Hematopoietic multipotent progenitor cell treated with erythropoietin and hydrocortisone succinate and interleukin-3 and kit ligand, for 4 days (in vitro differentiated cells): ENCODE data around the gene PACSIN2.
"Not testable (repeated sequence)": the region's sequence is repeated elsewhere in the genome, so short reads cannot be mapped to it uniquely, and the experiment has no call there.

Source experiments
- DNase-seq: peaks from one replicate; pipeline ENCODE4 v3.0.0-alpha.2; 2015

PACSIN2 gene

GRCh38 chr22:42991010-42991651 lies 23.8 kb downstream of the PACSIN2 start:
- DNase-seq: peak; percentile 34

DNA sequence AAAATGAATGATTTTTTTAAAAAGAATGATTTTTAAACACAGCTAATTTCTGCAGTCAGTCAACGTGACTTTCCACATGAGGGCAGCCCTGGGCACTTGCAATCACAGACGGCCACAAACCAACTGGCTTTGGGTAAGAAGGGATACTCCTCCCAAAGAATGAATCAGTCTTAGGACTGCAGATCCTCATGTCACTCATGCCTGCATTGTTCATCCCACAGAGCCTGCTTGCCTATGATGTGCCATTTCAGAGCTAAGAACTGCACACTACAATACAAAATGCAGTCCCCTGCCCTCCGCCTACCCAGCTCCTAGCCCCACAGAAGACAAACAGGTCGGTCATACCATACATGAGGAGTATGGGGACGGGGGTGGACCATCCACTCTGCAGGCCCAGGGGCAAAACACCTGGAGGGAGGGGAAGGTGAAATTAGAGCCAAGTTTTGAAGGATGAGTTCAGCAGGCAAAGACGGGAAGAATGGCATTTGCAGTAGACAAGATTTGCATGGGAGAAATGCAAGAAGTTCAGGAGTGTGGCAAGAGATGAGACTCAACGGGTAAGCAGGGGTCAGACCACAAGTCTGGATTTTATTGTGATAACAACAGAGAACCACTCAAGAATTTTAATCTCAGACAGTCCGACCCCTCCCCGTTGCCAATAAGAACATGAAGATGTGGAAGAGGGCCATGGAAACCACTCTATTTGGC lies 24.7 kb downstream of the PACSIN2 start:
- peak; percentile 64 for DNase-seq

DNA sequence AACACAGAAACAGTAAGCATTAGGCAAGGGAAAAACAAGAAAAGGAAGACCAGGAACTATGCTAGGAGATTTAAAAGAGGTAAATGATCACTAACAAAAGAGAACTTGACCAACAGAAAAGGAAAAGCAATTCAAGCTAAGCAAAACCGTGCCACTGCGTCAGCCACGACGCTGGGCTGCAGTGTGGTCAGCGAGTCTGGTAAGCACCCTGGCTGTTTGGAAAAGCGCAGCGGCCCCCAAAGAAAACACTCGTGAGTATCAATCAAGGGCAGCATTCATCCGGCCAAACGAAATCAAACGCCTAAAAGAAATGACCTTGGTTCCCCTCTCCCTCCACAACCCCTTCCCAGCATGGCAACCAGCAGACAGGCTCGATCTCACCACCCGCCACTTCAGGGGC lies 28.8 kb downstream of the PACSIN2 start:
- no peak for DNase-seq

DNA sequence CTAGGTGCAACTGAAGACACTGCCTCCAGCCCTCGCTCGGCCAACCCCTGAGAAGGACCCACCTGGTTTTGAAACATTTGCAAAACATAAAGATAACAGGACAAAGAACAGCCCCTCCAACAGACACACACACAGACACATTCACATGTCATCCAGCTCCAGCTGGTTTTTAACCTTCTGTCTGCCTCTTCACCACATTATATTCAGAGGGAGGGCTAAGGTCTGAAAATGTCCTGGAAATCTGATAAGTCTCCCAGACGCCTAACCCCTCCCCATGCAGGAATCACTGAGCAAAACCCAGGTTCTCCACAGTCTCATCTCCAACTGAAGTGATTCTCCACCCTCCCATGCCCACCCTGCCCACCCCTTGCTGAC lies 29.4 kb downstream of the PACSIN2 start:
- no peak for DNase-seq

DNA sequence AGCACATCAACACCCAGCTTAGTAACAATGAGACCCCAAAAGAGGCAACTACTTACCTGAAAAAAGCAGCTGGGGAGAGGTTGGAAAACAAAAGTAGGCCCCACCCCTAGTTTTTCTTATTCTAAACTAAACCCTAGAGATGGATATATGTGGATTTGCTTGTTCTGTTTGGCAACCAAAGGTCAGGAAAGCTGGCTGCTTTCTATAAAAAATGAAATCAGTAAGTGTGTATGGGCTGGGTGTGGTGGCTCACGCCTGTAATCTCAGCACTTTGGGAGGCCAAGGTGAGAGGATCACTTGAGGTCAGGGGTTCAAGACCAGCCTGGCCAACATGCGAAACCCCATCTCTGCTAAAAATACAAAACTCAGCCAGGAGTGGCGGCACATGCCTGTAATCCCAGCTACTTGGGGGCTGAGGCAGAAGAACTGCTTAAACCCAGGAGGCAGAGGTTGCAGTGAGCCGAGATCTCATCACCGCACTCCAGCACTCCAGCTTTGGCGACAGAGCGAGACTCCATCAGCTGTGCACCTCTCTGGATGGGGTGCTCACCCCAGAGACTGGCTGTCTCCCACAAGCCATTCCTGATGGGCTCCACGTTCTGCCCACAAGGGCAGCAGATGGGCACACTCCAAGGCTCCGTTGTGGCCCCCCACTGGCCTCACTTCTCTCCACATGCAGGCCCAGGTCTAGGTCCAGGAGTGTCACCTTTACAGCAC lies 30.0 kb downstream of the PACSIN2 start:
- no peak for DNase-seq

- DNase-seq: no peak
These were observed 30.6 kb downstream of the PACSIN2 start for GRCh38 chr22:42984397-42984796.

GRCh38 chr22:42983470-42983869 lies 31.5 kb downstream of the PACSIN2 start:
- DNase-seq: no peak

- no peak for DNase-seq
These were observed 35.3 kb downstream of the PACSIN2 start for GRCh38 chr22:42979606-42980005.

- no peak for DNase-seq
These were observed 36.4 kb downstream of the PACSIN2 start for GRCh38 chr22:42978453-42979103.

DNA sequence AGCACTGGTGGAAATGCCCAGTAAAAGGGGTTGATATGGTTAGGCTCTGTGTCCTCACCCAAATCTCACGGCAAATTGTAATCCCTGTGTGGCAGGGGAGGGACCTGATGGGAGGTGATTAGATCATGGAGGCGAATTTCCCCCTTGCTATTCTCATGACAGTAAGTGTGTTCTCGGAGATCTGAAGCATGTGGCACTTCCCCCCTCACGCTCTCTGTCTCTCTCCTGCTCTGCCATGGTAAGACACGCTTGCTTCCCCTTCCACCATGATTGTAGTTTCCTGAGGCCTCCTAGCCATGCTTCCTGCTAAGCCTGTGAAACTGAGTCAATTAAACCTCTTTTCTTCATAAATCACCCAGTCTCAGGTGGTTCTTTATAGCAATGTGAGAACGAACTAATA lies 37.4 kb downstream of the PACSIN2 start:
- peak; percentile 83 for DNase-seq

- no peak for DNase-seq
These were observed 38.6 kb downstream of the PACSIN2 start for GRCh38 chr22:42976217-42976933.

DNA sequence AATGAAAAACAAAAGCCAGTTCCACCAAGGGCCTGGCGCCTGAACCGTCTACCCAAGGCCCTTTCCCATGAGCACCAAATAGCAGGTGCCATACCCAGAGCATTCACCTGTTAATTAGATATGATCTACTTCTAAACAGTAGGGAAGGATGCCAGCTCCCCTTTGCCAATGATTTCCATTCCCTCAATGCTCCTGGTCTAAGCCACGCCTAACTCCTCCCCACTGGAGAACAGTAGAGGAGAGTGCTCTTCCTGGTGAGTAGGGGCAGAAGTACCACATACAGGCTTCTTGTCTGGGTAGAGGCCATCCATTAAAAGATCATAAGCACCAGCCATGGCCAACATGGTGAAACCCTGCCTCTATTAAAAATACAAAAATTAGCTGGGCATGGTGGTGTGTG lies 40.7 kb downstream of the PACSIN2 start:
- DNase-seq: no peak

DNA sequence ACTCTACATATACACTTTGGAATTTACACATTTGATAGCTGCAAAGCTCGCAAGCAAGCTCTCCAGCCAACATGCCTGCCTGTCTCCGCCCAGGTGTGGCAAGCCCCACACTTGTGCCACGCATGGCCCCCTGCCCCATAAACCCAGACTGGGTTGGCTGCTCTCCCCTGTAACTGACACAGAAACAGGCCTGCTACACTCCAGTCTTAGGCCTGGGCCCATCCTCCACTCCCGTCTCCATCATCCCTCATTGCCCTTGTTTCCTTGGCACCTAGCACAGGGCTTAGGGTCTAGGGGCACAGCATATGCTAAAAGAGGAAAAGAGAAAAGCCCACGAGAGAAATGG lies 41.4 kb downstream of the PACSIN2 start:
- DNase-seq: no peak

DNA sequence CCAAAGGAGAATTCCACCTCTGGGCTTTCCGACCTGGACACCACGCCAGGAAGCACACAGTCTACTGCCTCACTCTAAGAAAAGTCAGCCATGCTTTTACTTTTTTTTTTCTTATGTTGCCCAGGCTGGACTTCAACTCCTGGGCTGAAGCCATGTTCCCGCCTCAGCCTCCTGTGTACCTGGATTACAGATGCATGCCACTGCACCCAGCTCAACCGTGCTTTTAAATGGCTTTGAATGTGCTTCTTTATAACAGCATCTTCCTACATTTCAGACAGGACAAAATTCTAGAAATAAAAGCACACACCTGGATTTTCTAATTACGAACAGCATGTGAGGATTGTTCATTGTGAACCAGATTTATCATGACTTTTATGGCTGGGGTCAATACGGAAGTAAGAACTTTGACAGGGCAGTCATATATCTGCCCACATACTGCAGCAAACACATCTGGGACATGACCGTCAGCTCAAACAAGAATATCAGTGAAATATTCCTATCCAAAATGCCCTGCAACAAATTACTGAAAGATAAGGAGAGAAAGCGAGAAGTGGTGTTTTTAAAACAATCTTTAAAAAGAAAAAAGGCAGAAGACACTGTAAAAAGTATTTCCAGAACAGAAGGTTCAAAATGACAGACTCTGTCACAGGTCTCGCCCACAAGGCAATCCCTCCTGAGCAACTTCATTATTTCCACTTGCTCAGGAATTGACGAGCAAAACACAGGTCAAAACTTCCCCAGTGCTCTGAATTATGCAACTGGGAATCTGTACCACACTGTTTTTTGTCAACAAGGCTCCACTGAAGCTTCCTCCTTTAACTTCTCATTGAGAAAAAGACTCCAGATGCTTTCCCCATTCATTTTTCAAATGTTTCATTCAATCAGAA lies 42.1 kb downstream of the PACSIN2 start:
- DNase-seq: peak; percentile 31

DNA sequence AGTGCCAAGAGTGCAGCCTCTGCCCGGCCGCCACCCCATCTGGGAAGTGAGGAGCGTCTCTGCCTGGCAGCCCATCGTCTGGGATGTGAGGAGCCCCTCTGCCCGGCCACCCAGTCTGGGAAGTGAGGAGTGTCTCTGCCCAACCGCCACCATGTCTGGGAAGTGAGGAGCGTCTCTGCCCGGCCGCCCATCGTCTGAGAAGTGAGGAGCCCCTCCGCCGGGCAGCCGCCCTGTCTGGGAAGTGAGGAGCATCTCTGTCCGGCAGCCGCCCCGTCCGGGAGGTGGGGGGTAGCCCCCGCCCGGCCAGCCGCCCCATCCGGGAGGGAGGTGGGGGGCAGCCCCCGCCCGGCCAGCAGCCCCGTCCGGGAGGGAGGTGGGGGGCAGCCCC lies 43.5 kb downstream of the PACSIN2 start:
- DNase-seq: not testable (repeated sequence)

DNA sequence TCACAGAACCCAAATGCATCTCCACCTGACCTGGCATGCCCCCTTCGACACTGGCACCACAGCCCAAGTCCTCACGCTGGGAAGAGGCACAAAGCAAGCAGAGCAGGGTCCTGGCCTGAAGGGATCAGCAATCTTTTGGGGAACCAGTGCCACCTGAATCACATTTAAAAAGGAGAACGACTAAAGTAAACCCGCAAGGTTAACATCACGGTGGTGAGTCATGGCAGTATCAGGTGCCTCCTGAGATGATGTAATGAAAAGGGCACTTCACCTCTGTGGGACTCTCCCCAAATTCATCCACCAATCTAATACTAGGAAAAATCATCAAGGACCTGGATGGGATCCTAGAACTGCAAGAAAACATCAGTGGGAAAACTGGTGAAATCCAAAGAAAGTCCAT lies 44.9 kb downstream of the PACSIN2 start:
- no peak for DNase-seq

GRCh38 chr22:42969348-42969975 lies 45.5 kb downstream of the PACSIN2 start:
- DNase-seq: no peak

DNA sequence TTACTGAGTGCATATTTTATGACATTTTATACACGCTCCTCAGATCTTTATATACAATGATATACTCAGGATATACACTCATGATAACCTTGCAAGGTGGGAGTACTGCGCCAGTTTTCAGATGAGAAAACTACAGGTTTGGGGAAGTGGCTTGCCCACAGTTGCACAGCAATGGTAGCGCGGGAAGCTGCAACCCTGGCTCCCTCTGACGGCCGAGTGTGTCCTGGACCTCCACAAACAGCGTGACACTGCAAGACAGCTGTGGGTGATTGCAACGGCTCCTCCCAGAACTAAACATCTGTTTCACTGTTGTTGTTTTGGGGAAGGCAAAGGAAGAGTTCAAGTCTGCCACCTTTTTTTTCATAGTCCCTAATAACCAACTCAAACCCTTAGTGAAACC lies 47.0 kb downstream of the PACSIN2 start:
- peak; percentile 90 for DNase-seq

DNA sequence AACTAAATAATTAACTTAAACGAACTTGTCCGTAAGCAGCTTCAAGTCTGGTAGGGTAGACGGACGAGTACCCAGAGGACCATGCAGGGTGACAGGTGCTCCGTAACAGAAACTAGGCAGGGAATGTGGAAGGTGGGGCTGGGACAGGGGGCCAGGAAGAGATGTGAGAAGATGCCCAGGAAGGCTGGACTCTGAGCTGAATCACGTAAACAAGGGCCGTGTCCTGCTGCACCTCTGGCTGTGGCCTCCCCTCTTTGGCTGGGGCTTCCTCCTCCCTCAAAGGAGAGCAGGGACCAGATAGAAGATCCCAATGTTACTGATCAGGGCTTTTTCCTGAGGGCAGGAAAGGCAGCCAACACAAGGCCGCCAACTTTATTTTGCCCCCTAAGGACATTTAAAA lies 47.9 kb downstream of the PACSIN2 start:
- no peak for DNase-seq

GRCh38 chr22:42966497-42966896 lies 48.5 kb downstream of the PACSIN2 start:
- DNase-seq: peak; percentile 35

DNA sequence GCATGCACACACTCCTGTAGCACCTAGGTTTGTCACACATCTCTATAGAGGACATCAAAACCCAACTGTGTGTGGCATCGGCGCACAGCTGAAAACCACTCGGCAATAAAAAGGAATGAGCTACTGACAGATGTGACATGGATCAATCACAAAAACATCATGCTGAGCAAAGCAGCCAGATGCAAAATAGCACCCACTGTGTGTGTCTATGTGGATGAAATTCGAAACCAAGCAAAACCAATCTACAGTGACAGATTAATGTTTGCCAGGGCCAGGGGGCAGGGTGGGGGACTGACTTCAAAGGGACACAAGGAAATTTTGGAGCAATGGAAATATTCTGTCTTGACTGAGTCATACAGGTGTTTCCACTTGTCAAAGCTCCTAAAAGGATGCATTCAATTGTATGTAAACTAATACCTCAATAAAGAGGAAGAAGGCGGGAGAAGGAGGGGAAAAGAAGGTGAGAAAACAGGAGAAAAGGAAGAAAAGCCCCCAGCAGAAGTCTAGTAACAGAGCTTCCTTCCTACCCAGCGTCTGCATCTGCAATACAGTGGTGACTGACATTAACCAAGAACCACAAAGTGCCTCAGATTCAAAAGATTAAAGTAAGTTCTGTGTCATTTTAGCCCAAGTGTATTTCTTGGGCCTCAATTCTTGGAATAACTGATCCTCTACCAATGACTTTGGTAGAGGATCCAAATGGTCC lies 49.8 kb downstream of the PACSIN2 start:
- peak; percentile 67 for DNase-seq
